ENCODE measurements around the gene CHMP6. TPM values are rescaled to one million over a fixed set of nuclear protein-coding genes. Genes with fewer than 3 reads are reported as not detected.
A peak's percentile ranks its signal among the peaks of the same experiment; 100 is the strongest.

Gene CHMP6
- polyA plus RNA-seq, 6 donors from 2014 or later, result 38.8 to 51.8 (median 43.5) TPM

- DNase-seq, result no peak
- Mint-ChIP-seq H3K4me3 (peak overlapping the region in 1 of 8 donors; percentile 16), H3K9me3 (peaks cover 0 to 6% (median 4%) of the 10 kb centered on the region in 7 donors), H3K27ac (peak overlapping the region in 1 of 6 donors; percentile 68), H3K36me3 (peaks cover 5 to 8% of the 10 kb centered on the region in 2 donors), H3K4me1 (peaks cover 14 to 18% (median 15%) of the 10 kb centered on the region in 3 donors), H3K27me3 (peaks cover 29 to 72% (median 41%) of the 10 kb centered on the region in 3 donors)
- no peak for ATAC-seq (ENCODE audit: low read depth in 2 of 2)
Measured at GRCh38 chr17:81030741-81031565, 39.3 kb downstream of the CHMP6 start.

- no peak overlapping the region for H3K27ac Mint-ChIP-seq
- DNase-seq (no peak), ATAC-seq (ENCODE audit: low read depth in 2 of 2) (no peak)
- peaks cover 3 to 4% of the 10 kb centered on the region in 2 donors for H3K36me3 Mint-ChIP-seq
- H3K4me3 Mint-ChIP-seq, result peak overlapping the region in 5 of 8 donors; percentile 41 to 84 (median 50)
- peaks cover 14 to 20% (median 15%) of the 10 kb centered on the region in 3 donors for H3K4me1 Mint-ChIP-seq
- peaks cover 33 to 74% (median 35%) of the 10 kb centered on the region in 3 donors for H3K27me3 Mint-ChIP-seq
- H3K9me3 Mint-ChIP-seq, result peaks cover 0 to 4% (median 3%) of the 10 kb centered on the region in 7 donors
Measured at GRCh38 chr17:81031566-81032550, 40.2 kb downstream of the CHMP6 start.

- H3K9me3 Mint-ChIP-seq, result no peaks in the 10 kb centered on the region
- no peaks in the 10 kb centered on the region for H3K36me3 Mint-ChIP-seq
- no peak for ATAC-seq (ENCODE audit: low read depth in 2 of 2)
- no peak for DNase-seq
- H3K4me3 Mint-ChIP-seq, result peak overlapping the region; percentile 56 to 92 (median 84)
- peaks cover 28 to 76% (median 36%) of the 10 kb centered on the region in 3 donors for H3K27me3 Mint-ChIP-seq
- peaks cover 14 to 20% (median 15%) of the 10 kb centered on the region in 3 donors for H3K4me1 Mint-ChIP-seq
- peak overlapping the region in 1 of 6 donors; percentile 14 for H3K27ac Mint-ChIP-seq
Measured at GRCh38 chr17:81032641-81033480, 41.2 kb downstream of the CHMP6 start.

- no peak for DNase-seq
- Mint-ChIP-seq H3K27ac (peak overlapping the region in 2 of 6 donors; percentile 16 to 67), H3K9me3 (no peaks in the 10 kb centered on the region), H3K36me3 (no peaks in the 10 kb centered on the region), H3K27me3 (peaks cover 28 to 82% (median 40%) of the 10 kb centered on the region in 3 donors), H3K4me3 (peak overlapping the region; percentile 76 to 92 (median 84)), H3K4me1 (peaks cover 14 to 20% (median 15%) of the 10 kb centered on the region in 3 donors)
- no peak for ATAC-seq (ENCODE audit: low read depth in 2 of 2)
Measured at GRCh38 chr17:81033535-81034167, 42.0 kb downstream of the CHMP6 start.

- H3K27me3 Mint-ChIP-seq, result peaks cover 28 to 81% (median 34%) of the 10 kb centered on the region in 3 donors
- ATAC-seq (ENCODE audit: low read depth in 2 of 2) (peak; percentile 15 to 20), DNase-seq (no peak)
- H3K4me1 Mint-ChIP-seq, result peaks cover 14 to 20% (median 15%) of the 10 kb centered on the region in 3 donors
- peak overlapping the region; percentile 76 to 92 (median 86) for H3K4me3 Mint-ChIP-seq
- peak overlapping the region in 1 of 6 donors; percentile 67 for H3K27ac Mint-ChIP-seq
- no peaks in the 10 kb centered on the region for H3K36me3 Mint-ChIP-seq
- no peaks in the 10 kb centered on the region for H3K9me3 Mint-ChIP-seq
Measured at GRCh38 chr17:81034168-81034777, 42.6 kb downstream of the CHMP6 start.

- no peaks in the 10 kb centered on the region for H3K9me3 Mint-ChIP-seq
- DNase-seq (peak; percentile 91), ATAC-seq (ENCODE audit: low read depth in 2 of 2) (peak; percentile 84 to 85)
- H3K36me3 Mint-ChIP-seq, result no peaks in the 10 kb centered on the region
- peak within 1 kb of the TSS in 4 of 6 donors; percentile 19 to 94 (median 74) for H3K27ac Mint-ChIP-seq
- H3K27me3 Mint-ChIP-seq, result peaks cover 28 to 80% (median 33%) of the 10 kb centered on the region in 3 donors
- peak within 1 kb of the TSS; percentile 78 to 96 (median 92) for H3K4me3 Mint-ChIP-seq
- H3K4me1 Mint-ChIP-seq, result peaks cover 14 to 20% (median 15%) of the 10 kb centered on the region in 3 donors
Measured at GRCh38 chr17:81034779-81035520, 43.3 kb downstream of the CHMP6 start, which contains the start of gene BAIAP2. Gene BAIAP2 (plus strand): TSS chr17:81035151. CDS start chr17:81035255, 104 bp downstream.

- Mint-ChIP-seq H3K36me3 (no peaks in the 10 kb centered on the region), H3K27me3 (peaks cover 25 to 78% (median 33%) of the 10 kb centered on the region in 3 donors), H3K9me3 (no peaks in the 10 kb centered on the region), H3K4me1 (peaks cover 14 to 20% (median 15%) of the 10 kb centered on the region in 3 donors), H3K27ac (peak overlapping the region in 1 of 6 donors; percentile 19), H3K4me3 (peak overlapping the region; percentile 71 to 91 (median 81))
- DNase-seq, result peak; percentile 17
- no peak for ATAC-seq (ENCODE audit: low read depth in 2 of 2)
Measured at GRCh38 chr17:81035521-81036196, 44.0 kb downstream of the CHMP6 start.

GRCh38 chr17:81036197-81036941, 44.7 kb downstream of the CHMP6 start:
- Mint-ChIP-seq H3K27ac (peak overlapping the region in 1 of 6 donors; percentile 29), H3K4me3 (peak overlapping the region; percentile 66 to 91 (median 81))

GRCh38 chr17:81037026-81037797, 45.6 kb downstream of the CHMP6 start:
- peaks cover 17 to 63% (median 33%) of the 10 kb centered on the region in 3 donors for H3K27me3 Mint-ChIP-seq
- peaks cover 14 to 20% (median 15%) of the 10 kb centered on the region in 3 donors for H3K4me1 Mint-ChIP-seq
- H3K4me3 Mint-ChIP-seq, result peak overlapping the region in 5 of 8 donors; percentile 19 to 88 (median 78)
- H3K27ac Mint-ChIP-seq, result peak overlapping the region in 2 of 6 donors; percentile 44 to 58
- DNase-seq, result no peak
- ATAC-seq (ENCODE audit: low read depth in 2 of 2), result no peak
- no peaks in the 10 kb centered on the region for H3K36me3 Mint-ChIP-seq
- H3K9me3 Mint-ChIP-seq, result no peaks in the 10 kb centered on the region

More at GRCh38 chr17:81036197-81036941, 44.7 kb downstream of the CHMP6 start:
- Mint-ChIP-seq H3K4me1 (peaks cover 14 to 20% (median 15%) of the 10 kb centered on the region in 3 donors), H3K27me3 (peaks cover 19 to 71% (median 33%) of the 10 kb centered on the region in 3 donors), H3K9me3 (no peaks in the 10 kb centered on the region), H3K36me3 (no peaks in the 10 kb centered on the region)
- DNase-seq (no peak), ATAC-seq (ENCODE audit: low read depth in 2 of 2) (no peak)

Measured in naive B cell (primary cell).